IMR-90 (cell line): ENCODE results near the gene DCLK1. TPM values are rescaled to one million over a fixed set of nuclear protein-coding genes. Genes with fewer than 3 reads are reported as not detected.

Experiments used
- ATAC-seq: fragments of 200-7000 bp; cut with Tn5 transposase; 2 replicates; pipeline ENCODE4 v1.9.1; 2020; ENCODE audit warnings: low read depth, mild to moderate bottlenecking, moderate library complexity
- BruUV-seq: library from RNA; stranded (reverse); fragments of 400-500 nt; replicated peaks from 2 replicates; lab custom pipeline; 2021; lab: Mats Ljungman, UMichigan
- CTCF ChIA-PET: fragments of 300-600 bp; formaldehyde crosslinking; extraction: SDS; loops from one replicate; lab custom pipeline; 2021; ENCODE audit warnings: antibody characterized with exemption; lab: Yijun Ruan, JAX
- POLR2A ChIA-PET: fragments of 300-600 bp; sonication (Branson Sonifier 250); formaldehyde crosslinking; loops from one replicate; lab custom pipeline; 2022; ENCODE audit warnings: antibody characterized with exemption; ENCODE audit not compliant: unreplicated experiment; lab: Charles Lee
- DNase-seq: peaks from one replicate; pipeline ENCODE4 v3.0.0; 2013
- H2AFZ ChIP-seq: replicated peaks from 2 replicates; pipeline ENCODE3; 2013; ENCODE audit warnings: low read length, mild to moderate bottlenecking; ENCODE audit not compliant: poor library complexity
- H2AK5ac ChIP-seq: 2 replicates; pipeline ENCODE4 v1.6.1; 2013; ENCODE audit warnings: low read depth, low read length, inconsistent platforms
- H2AK9ac ChIP-seq: replicated peaks from 2 replicates; pipeline ENCODE3; 2013; ENCODE audit warnings: mild to moderate bottlenecking, low read depth, low read length, moderate library complexity; ENCODE audit not compliant: poor library complexity
- H2BK120ac ChIP-seq: 2 replicates; pipeline ENCODE4 v1.6.1; 2013; ENCODE audit warnings: low read depth, low read length, inconsistent platforms
- H2BK15ac ChIP-seq: 3 replicates; pipeline ENCODE4 v1.6.1; 2013; ENCODE audit warnings: low read depth, low read length, inconsistent platforms
- H2BK20ac ChIP-seq: 2 replicates; pipeline ENCODE4 v1.6.1; 2013; ENCODE audit warnings: low read depth, mild to moderate bottlenecking, inconsistent platforms, low read length, moderate library complexity
- H2BK5ac ChIP-seq: 2 replicates; pipeline ENCODE4 v1.6.1; 2013; ENCODE audit warnings: mild to moderate bottlenecking, low read depth, low read length, inconsistent platforms; ENCODE audit not compliant: poor library complexity, severe bottlenecking
- H3K14ac ChIP-seq: replicated peaks from 2 replicates; pipeline ENCODE4 v1.6.1; 2013; ENCODE audit warnings: low read depth, low read length, inconsistent platforms
- H3K18ac ChIP-seq: 2 replicates; pipeline ENCODE4 v1.6.1; 2013; ENCODE audit warnings: low read depth, low read length, control low read depth
- H3K23ac ChIP-seq: 2 replicates; pipeline ENCODE4 v1.6.1; 2013; ENCODE audit warnings: low read depth, low read length, inconsistent platforms
- H3K27ac ChIP-seq: 2 replicates; pipeline ENCODE4 v1.5.1; 2013; ENCODE audit warnings: mild to moderate bottlenecking, control low read depth, low read length; ENCODE audit not compliant: insufficient read depth
- H3K27me3 ChIP-seq: 2 replicates; pipeline ENCODE4 v1.6.1; 2013; ENCODE audit warnings: low read length; ENCODE audit not compliant: control insufficient read depth, insufficient read depth
- H3K36me3 ChIP-seq: 2 replicates; pipeline ENCODE4 v1.6.1; 2013; ENCODE audit warnings: low read length, mixed read lengths; ENCODE audit not compliant: control insufficient read depth, insufficient read depth
- H3K4ac ChIP-seq: 2 replicates; pipeline ENCODE4 v1.6.1; 2013; ENCODE audit warnings: low read depth, low read length, inconsistent platforms
- H3K4me1 ChIP-seq: 2 replicates; pipeline ENCODE4 v1.6.1; 2013; ENCODE audit warnings: low read length, mixed read lengths; ENCODE audit not compliant: control insufficient read depth, insufficient read depth
- H3K4me2 ChIP-seq: 2 replicates; pipeline ENCODE4 v1.6.1; 2013; ENCODE audit warnings: low read depth, mild to moderate bottlenecking, control low read depth, low read length, moderate library complexity
- H3K4me3 ChIP-seq: 2 replicates; pipeline ENCODE4 v1.5.1; 2013; ENCODE audit warnings: low read depth, mild to moderate bottlenecking, control low read depth, low read length, moderate library complexity; ENCODE audit not compliant: insufficient read depth
- H3K56ac ChIP-seq: 2 replicates; pipeline ENCODE4 v1.6.1; 2013; ENCODE audit warnings: low read length, inconsistent platforms; ENCODE audit not compliant: insufficient read depth; ENCODE audit errors: extremely low read depth
- H3K79me1 ChIP-seq, 2 experiments: 2 replicates each; pipeline ENCODE4 v1.6.1; 2013; ENCODE audit warnings: low read length in 2 of 2, inconsistent platforms in 1 of 2, low read depth in 1 of 2
- H3K9ac ChIP-seq: 2 replicates; pipeline ENCODE4 v1.6.1; 2013; ENCODE audit warnings: low read depth, low read length, control low read depth
- H3K9me1 ChIP-seq: 2 replicates; pipeline ENCODE4 v1.6.1; 2013; ENCODE audit warnings: low read length, inconsistent platforms; ENCODE audit not compliant: insufficient read depth
- H3K9me3 ChIP-seq: 2 replicates; pipeline ENCODE4 v1.6.1; 2013; ENCODE audit warnings: low read length; ENCODE audit not compliant: control insufficient read depth, insufficient read depth
- H4K20me1 ChIP-seq: 2 replicates; pipeline ENCODE4 v1.6.1; 2013; ENCODE audit warnings: low read length, inconsistent platforms; ENCODE audit not compliant: insufficient read depth
- H4K5ac ChIP-seq: 2 replicates; pipeline ENCODE4 v1.6.1; 2013; ENCODE audit warnings: mild to moderate bottlenecking, low read depth, low read length, control low read depth
- H4K8ac ChIP-seq, 2 experiments: 2 replicates each; pipeline ENCODE4 v1.6.1; 2013; ENCODE audit warnings: low read depth in 2 of 2, low read length in 2 of 2, control low read depth in 1 of 2, inconsistent platforms in 1 of 2
- H4K91ac ChIP-seq: 2 replicates; pipeline ENCODE4 v1.6.1; 2013; ENCODE audit warnings: low read depth, low read length, inconsistent platforms; ENCODE audit not compliant: insufficient read depth
- POLR2A ChIP-seq: IDR thresholded peaks from 2 replicates; pipeline ENCODE4 v1.6.1; 2012; ENCODE audit warnings: mild to moderate bottlenecking, low read depth, low read length
- WGBS, 2 experiments: methylation state at CpG; one replicate each; pipeline versions ENCODE4 v1.1.5 to v1.1.7; 2013; ENCODE audit warnings: missing lambda C conversion rate in 2 of 2; ENCODE audit not compliant: insufficient read length in 1 of 2; ENCODE audit errors: extremely low coverage in 2 of 2; 5-methylcytosine and 5-hydroxymethylcytosine counted together
- dilution Hi-C: fragments of 300-500 bp; cut with HindIII; formaldehyde crosslinking; loops from one replicate; pipeline ENCODE4 v1.14.3; 2018; ENCODE audit warnings: low sequenced_read_pairs; ENCODE audit not compliant: unreplicated experiment
- in situ Hi-C: fragments of 300-500 bp; cut with MboI; formaldehyde crosslinking; loops from 3 replicates; pipeline ENCODE4 v1.14.3; 2019; ENCODE audit warnings: low sequenced_read_pairs, inconsistent platforms, mixed read lengths
- intact Hi-C: fragments of 100-400 bp; cut with micrococcal nuclease; formaldehyde crosslinking; loops from 2 replicates; pipeline ENCODE4 v1.10.0; 2022
- polyA plus RNA-seq, 3 experiments: library from polyadenylated mRNA; depleted of rRNA; stranded (reverse); fragments of >200 nt; gene quantifications; 2 replicates each; pipeline ENCODE4 v1.2.3, GENCODE V29; 2012; ENCODE audit warnings: low replicate concordance in 1 of 3
- total RNA-seq: library from RNA; depleted of rRNA; stranded (reverse); fragments of >200 nt; gene quantifications from 2 replicates; pipeline ENCODE4 v1.2.3, GENCODE V29; 2012

DCLK1 gene
- total and polyA plus RNA-seq, 2 of the 4 experiments (the other 2 are of a cell fraction), result under 0.01 to 0.02 TPM

- ChIA-PET CTCF (no interaction called here), POLR2A (no interaction called here)
- BruUV-seq, result no TSS peak
- DNase-seq, result no peak
- ATAC-seq, result no peak
- no peak overlapping the region for H3K56ac ChIP-seq
- no peak overlapping the region for H2AK5ac ChIP-seq
- dilution Hi-C loops (no loop called here), intact Hi-C loops (no loop called here), in situ Hi-C loops (no loop called here)
- no peak overlapping the region for H3K4me3 ChIP-seq
- H2BK20ac ChIP-seq, result no peak overlapping the region
- no peak overlapping the region for H2BK120ac ChIP-seq
- no peak overlapping the region for H3K4me2 ChIP-seq
- TF ChIP-seq POLR2A, result no peak
- no peak overlapping the region for H2BK5ac ChIP-seq
- H3K9me3 ChIP-seq, result 0 out of 2 replicates have a peak, but pooled peaks cover 1% of the 10 kb centered on the region
- no peak overlapping the region for H4K5ac ChIP-seq
- no peak overlapping the region for H3K4ac ChIP-seq
- H3K9ac ChIP-seq, result no peak overlapping the region
- no peak overlapping the region for H4K91ac ChIP-seq
- H3K9me1 ChIP-seq, result no peaks in the 10 kb centered on the region
- H3K36me3 ChIP-seq, result no peaks in the 10 kb centered on the region
- no peak overlapping the region for H3K18ac ChIP-seq
- no peak overlapping the region for H2AK9ac ChIP-seq
- no peaks in the 10 kb centered on the region for H4K20me1 ChIP-seq
- no peak overlapping the region for H4K8ac ChIP-seq
- no peak overlapping the region for H2AFZ ChIP-seq
- H3K23ac ChIP-seq, result no peak overlapping the region
- H3K79me1 ChIP-seq, result no peaks in the 10 kb centered on the region
- no CpG with 5 or more reads among the region's 1 CpG for WGBS, 2 experiments
- no peaks in the 10 kb centered on the region for H3K4me1 ChIP-seq
- H3K27me3 ChIP-seq, result no peaks in the 10 kb centered on the region
- H3K27ac ChIP-seq, result no peak overlapping the region
- no peak overlapping the region for H3K14ac ChIP-seq
- no peak overlapping the region for H2BK15ac ChIP-seq
Measured at GRCh38 chr13:36148446-36148845, 17.3 kb upstream of the DCLK1 start.
